ENCODE results near the gene SUSD1.

The SUSD1 gene

GRCh38 chr9:112168197-112168596, 6.9 kb downstream of the SUSD1 start:
- ChIA-PET CTCF (no interaction called here), POLR2A (no interaction called here)
- Histone ChIP-seq H3K9me3 (ENCODE audit: control insufficient read depth, insufficient read depth, low read depth, low read length) (no peaks in the 10 kb centered on the region), H3K4me1 (ENCODE audit: control insufficient read depth, insufficient read depth, low read length) (no peaks in the 10 kb centered on the region), H3K4me3 (ENCODE audit: low read depth, low read length) (no peak overlapping the region), H3K36me3 (ENCODE audit: control insufficient read depth in 2 of 2, insufficient read depth in 1 of 2, low read length in 2 of 2) (no peaks in the 10 kb centered on the region), H3K27ac (ENCODE audit: extremely low read depth, low read depth, low read length) (no peak overlapping the region)
- TF ChIP-seq ZNF76 (tag by site-specific recombination; IDR thresholded peaks at IDR 0.05; ENCODE audit: borderline replicate concordance, low read depth) (no peak), ZNF488 (tag by site-specific recombination; IDR thresholded peaks at IDR 0.05) (no peak), ZNF645 (tag by site-specific recombination; IDR thresholded peaks at IDR 0.05) (no peak), ZNF133 (tag by site-specific recombination; IDR thresholded peaks at IDR 0.05) (no peak), ZBTB44 (tag by site-specific recombination; IDR thresholded peaks at IDR 0.05) (no peak), ZNF530 (tag by site-specific recombination; IDR thresholded peaks at IDR 0.05; ENCODE audit: low read depth) (no peak), ZNF214 (tag by site-specific recombination; IDR thresholded peaks at IDR 0.05; ENCODE audit: borderline replicate concordance) (no peak), ZNF837 (tag by site-specific recombination; IDR thresholded peaks at IDR 0.05) (no peak), ZNF768 (tag by site-specific recombination; IDR thresholded peaks at IDR 0.05) (no peak), ZNF433 (tag by site-specific recombination; IDR thresholded peaks at IDR 0.05; ENCODE audit: low read depth) (no peak), KLF9 (tag by site-specific recombination; IDR thresholded peaks at IDR 0.05; ENCODE audit: low read depth) (no peak), ZSCAN23 (tag by site-specific recombination; IDR thresholded peaks at IDR 0.05) (no peak), ZNF785 (tag by site-specific recombination; IDR thresholded peaks at IDR 0.05) (no peak), PBX3 (CRISPR knock-in tag; IDR thresholded peaks at IDR 0.05) (no peak), ZNF169 (tag by site-specific recombination; IDR thresholded peaks at IDR 0.05) (no peak), ELK4 (IDR thresholded peaks at IDR 0.05; ENCODE audit: borderline replicate concordance, low read depth, low read length) (no peak), ZBTB26 (tag by site-specific recombination; optimal IDR thresholded peaks at IDR 0.05) (no peak), SCRT2 (tag by site-specific recombination; IDR thresholded peaks at IDR 0.05) (no peak), ZNF311 (tag by site-specific recombination; IDR thresholded peaks at IDR 0.05; ENCODE audit: borderline replicate concordance) (no peak), SALL2 (tag by site-specific recombination; IDR thresholded peaks at IDR 0.05; ENCODE audit: borderline replicate concordance) (no peak)

All from HEK293 (cell line).